Endothelial cell of umbilical vein (primary cell): Measurements from ENCODE around the gene NKD2. TPM values are rescaled to one million over a fixed set of nuclear protein-coding genes. Genes with fewer than 3 reads are reported as not detected.

Source experiments
- BruUV-seq: library from RNA; stranded (reverse); fragments of 400-500 nt; replicated peaks from 2 replicates; lab custom pipeline; 2021; lab: Mats Ljungman, UMichigan
- CTCF ChIA-PET: fragments of 300-600, 350-600 bp; sonication (Branson Sonifier 250); formaldehyde crosslinking; loops from one replicate; lab custom pipeline; 2021; ENCODE audit warnings: antibody characterized with exemption, inconsistent platforms; lab: Charles Lee
- POLR2A ChIA-PET: fragments of 300-600, 350-600 bp; sonication (Branson Sonifier 250); formaldehyde crosslinking; loops from one replicate; lab custom pipeline; 2021; ENCODE audit warnings: antibody characterized with exemption, inconsistent platforms; lab: Charles Lee
- DNase-seq: peaks from one replicate; pipeline ENCODE4 v3.0.0-alpha.2; 2011; ENCODE audit warnings: low read depth, low spot score
- FAIRE-seq: peaks from 2 replicates; lab custom pipeline; 2011; peaks lifted over from hg19 to GRCh38; lab: Jason Lieb, UNC
- H2AFZ ChIP-seq: 2 replicates; pipeline ENCODE4 v1.6.0; 2012; ENCODE audit warnings: low read depth, low read length, control low read depth, inconsistent platforms
- H3K27ac ChIP-seq: 2 replicates; pipeline ENCODE4 v1.5.1; 2011; ENCODE audit warnings: low read depth, mild to moderate bottlenecking, control low read depth, low read length, moderate library complexity; ENCODE audit not compliant: insufficient read depth
- H3K27me3 ChIP-seq, 2 experiments: 2 replicates each; pipeline versions ENCODE4 v1.6.0 to v1.6.1; 2011; ENCODE audit warnings: low read length in 2 of 2, mixed read lengths in 1 of 2; ENCODE audit not compliant: control insufficient read depth in 2 of 2, insufficient read depth in 2 of 2
- H3K36me3 ChIP-seq, 2 experiments: 2 replicates in 1 of 2; 3 replicates in 1 of 2; pipeline ENCODE4 v1.5.1; 2011; ENCODE audit warnings: low read length in 2 of 2, mild to moderate bottlenecking in 1 of 2, moderate library complexity in 1 of 2; ENCODE audit not compliant: control insufficient read depth in 2 of 2, insufficient read depth in 2 of 2; ENCODE audit errors: extremely low read depth in 1 of 2
- H3K4me1 ChIP-seq: 3 replicates; pipeline ENCODE4 v1.5.1; 2011; ENCODE audit warnings: mild to moderate bottlenecking, low read length; ENCODE audit not compliant: control insufficient read depth, insufficient read depth; ENCODE audit errors: extremely low read depth
- H3K4me2 ChIP-seq: 2 replicates; pipeline ENCODE4 v1.6.1; 2011; ENCODE audit warnings: low read length, control low read depth, mixed read lengths; ENCODE audit not compliant: insufficient read depth
- H3K4me3 ChIP-seq, 3 experiments: fragments of 200-600 bp in 1 of 3; sonication (generic), shearing (Covaris generic) in 1 of 3; replicated peaks in 1 of 3; 2 replicates each; pipeline ENCODE4 v1.5.1; 2011 to 2016; ENCODE audit warnings: control low read depth in 3 of 3, low read length in 3 of 3, mild to moderate bottlenecking in 2 of 3, inconsistent platforms in 1 of 3, low read depth in 1 of 3, moderate library complexity in 1 of 3; ENCODE audit not compliant: insufficient read depth in 1 of 3
- H3K79me2 ChIP-seq: 2 replicates; pipeline ENCODE4 v1.6.0; 2012; ENCODE audit warnings: low read length, inconsistent platforms; ENCODE audit not compliant: control insufficient read depth, insufficient read depth
- H3K9ac ChIP-seq: replicated peaks from 2 replicates; pipeline ENCODE3; 2011; ENCODE audit warnings: low read length, control low read depth; ENCODE audit not compliant: insufficient read depth; ENCODE audit errors: extremely low read depth
- H3K9me1 ChIP-seq: replicated peaks from 3 replicates; pipeline ENCODE4 v1.6.0; 2011; ENCODE audit warnings: mild to moderate bottlenecking, low read length; ENCODE audit not compliant: control insufficient read depth, insufficient read depth; ENCODE audit errors: extremely low read depth
- H3K9me3 ChIP-seq: replicated peaks from 2 replicates; pipeline ENCODE4 v1.5.1; 2012; ENCODE audit warnings: low read length, inconsistent platforms; ENCODE audit not compliant: control insufficient read depth, insufficient read depth
- H4K20me1 ChIP-seq: replicated peaks from 2 replicates; pipeline ENCODE3; 2011; ENCODE audit warnings: mild to moderate bottlenecking, low read length; ENCODE audit not compliant: control insufficient read depth, insufficient read depth; ENCODE audit errors: extremely low read depth
- EZH2 ChIP-seq: IDR thresholded peaks from 2 replicates; pipeline ENCODE4 v1.6.1; 2012; ENCODE audit warnings: borderline replicate concordance, low read depth, mild to moderate bottlenecking, moderate library complexity, low read length, inconsistent platforms; ENCODE audit not compliant: severe bottlenecking
- FOS ChIP-seq: IDR thresholded peaks from 2 replicates; pipeline ENCODE4 v1.6.1; 2011; ENCODE audit warnings: mild to moderate bottlenecking, low read length, moderate library complexity, borderline replicate concordance; ENCODE audit not compliant: insufficient read depth
- GATA2 ChIP-seq: IDR thresholded peaks from 2 replicates; pipeline ENCODE4 v1.7.0; 2011; ENCODE audit warnings: low read depth, mild to moderate bottlenecking, moderate library complexity, mixed read lengths, low read length; ENCODE audit not compliant: insufficient read length, insufficient read depth
- JUN ChIP-seq: IDR thresholded peaks from 2 replicates; pipeline ENCODE4 v1.6.1; 2011; ENCODE audit warnings: borderline replicate concordance, low read depth; ENCODE audit not compliant: insufficient read length, insufficient read depth
- MAX ChIP-seq: IDR thresholded peaks from 2 replicates; pipeline ENCODE4 v1.6.1; 2011; ENCODE audit not compliant: insufficient read depth, insufficient read length
- MYC ChIP-seq: IDR thresholded peaks from one replicate; pipeline ENCODE4 v1.6.1; 2011; ENCODE audit warnings: mild to moderate bottlenecking, low read depth, low read length
- POLR2A ChIP-seq: IDR thresholded peaks from 2 replicates; pipeline ENCODE4 v1.6.1; 2012; ENCODE audit warnings: low read depth, mild to moderate bottlenecking, control low read depth, low read length
- POLR2AphosphoS5 ChIP-seq: IDR thresholded peaks from 2 replicates; pipeline ENCODE4 v1.6.1; 2012; ENCODE audit warnings: low read depth, mild to moderate bottlenecking, control low read depth, low read length, moderate library complexity; ENCODE audit not compliant: insufficient read depth
- dilution Hi-C: fragments of 300-500 bp; cut with MboI; formaldehyde crosslinking; loops from one replicate; pipeline ENCODE4 v1.15.0; 2019; ENCODE audit warnings: low sequenced_read_pairs; ENCODE audit not compliant: extremely low pct_ligation_motif_present
- intact Hi-C: fragments of 100-400 bp; cut with micrococcal nuclease; formaldehyde crosslinking; loops from one replicate; pipeline ENCODE4 v1.10.0; 2022
- polyA plus RNA-seq, 4 experiments: library from polyadenylated mRNA; depleted of rRNA in 3 of 4; stranded (reverse) in 3 of 4; unstranded in 1 of 4; fragments of >200 nt; gene quantifications; 2 replicates each; pipeline versions ENCODE4 v1.2.1 to v1.2.3, GENCODE V29; 2011 to 2012; ENCODE audit warnings: missing spikeins in 1 of 4
- total RNA-seq: library from RNA; stranded (reverse); gene quantifications from 2 replicates; pipeline ENCODE4 v1.2.3, GENCODE V29; 2021
- TF ChIP-seq, protein P1 (sequence below), 2 donors: IDR thresholded peaks; 1 replicate in 1 of 2; 2 replicates in 1 of 2; pipeline ENCODE4 v1.5.1; 2011; ENCODE audit warnings: low read length in 2 of 2, mild to moderate bottlenecking in 2 of 2, moderate library complexity in 2 of 2, control low read depth in 1 of 2, inconsistent platforms in 1 of 2, low read depth in 1 of 2; ENCODE audit not compliant: insufficient read depth in 1 of 2; ENCODE audit errors: extremely low read depth in 1 of 2

NKD2 gene
- total and polyA plus RNA-seq, 2 donors (not counting 3 experiments of a cell fraction or from before 2014, with no cell fraction given): 0.08 TPM; not detected in 1

DNA sequence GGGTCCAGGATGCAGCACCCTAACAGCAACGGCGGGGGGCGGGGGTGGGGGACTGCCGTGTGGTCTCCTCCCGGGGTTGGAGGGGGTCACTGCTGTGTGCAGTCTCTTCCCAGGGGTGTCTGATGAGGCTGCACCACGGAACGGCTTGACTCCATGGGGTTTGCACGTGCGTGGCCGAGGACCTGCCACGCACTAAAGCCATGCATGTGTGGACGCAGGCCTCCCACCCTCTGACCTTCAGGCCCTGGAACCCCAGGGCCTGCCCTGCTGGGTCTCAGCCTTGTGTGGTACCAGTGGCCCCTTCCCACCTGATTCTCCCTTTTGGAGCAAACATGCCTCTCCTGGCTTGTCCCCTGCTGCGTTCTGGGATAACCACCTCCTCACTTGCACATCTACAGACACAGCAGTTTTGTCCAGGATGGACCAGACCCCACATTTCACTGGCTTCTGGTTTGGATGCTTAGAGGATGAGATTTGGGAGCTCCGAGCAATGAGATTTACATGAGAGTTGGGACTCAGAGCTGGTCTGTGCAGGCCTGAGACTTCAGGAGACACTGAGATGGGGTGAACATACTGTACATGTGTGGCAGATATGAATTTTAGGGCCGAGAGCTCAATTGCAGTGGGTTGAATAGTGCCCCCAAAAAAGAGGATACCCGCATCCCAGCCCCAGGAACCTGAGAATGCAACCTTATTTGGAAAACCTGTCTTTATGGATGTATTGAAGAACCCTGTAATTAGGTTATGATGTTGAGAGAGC is 57.5 kb downstream of the NKD2 start:
- no peak for DNase-seq
- no peaks in the 10 kb centered on the region for H3K79me2 ChIP-seq
- H3K9me1 ChIP-seq: no peaks in the 10 kb centered on the region
- no peak for TF ChIP-seq EZH2
- TF ChIP-seq FOS: no peak
- no peak for TF ChIP-seq JUN
- H3K27me3 ChIP-seq: no peaks in the 10 kb centered on the region
- H3K4me3 ChIP-seq: no peak overlapping the region
- ChIA-PET POLR2A (no interaction called here), CTCF (no interaction called here)
- dilution Hi-C loops: no loop called here
- no peak overlapping the region for H3K27ac ChIP-seq
- H3K9ac ChIP-seq: no peak overlapping the region
- H3K36me3 ChIP-seq: peaks cover 0 to 33% of the 10 kb centered on the region in 2 experiments
- H3K9me3 ChIP-seq: no peaks in the 10 kb centered on the region
- no peaks in the 10 kb centered on the region for H3K4me1 ChIP-seq
- H2AFZ ChIP-seq: no peak overlapping the region
- intact Hi-C loops: no loop called here
- no peaks in the 10 kb centered on the region for H4K20me1 ChIP-seq
- FAIRE-seq: no peak
- H3K4me2 ChIP-seq: no peak overlapping the region
- no TSS peak for BruUV-seq

GRCh38 chr5:1066676-1067075 is 58.1 kb downstream of the NKD2 start:
- no peak overlapping the region for H3K4me2 ChIP-seq
- no peaks in the 10 kb centered on the region for H3K27me3 ChIP-seq
- no peak overlapping the region for H3K4me3 ChIP-seq
- H3K9me1 ChIP-seq: no peaks in the 10 kb centered on the region
- FAIRE-seq (no peak), DNase-seq (no peak)
- no peak overlapping the region for H3K9ac ChIP-seq
- no peaks in the 10 kb centered on the region for H3K4me1 ChIP-seq
- no TSS peak for BruUV-seq
- POLR2A ChIA-PET: no interaction called here
- CTCF ChIA-PET: no interaction called here
- dilution Hi-C loops (no loop called here), intact Hi-C loops (no loop called here)
- H2AFZ ChIP-seq: no peak overlapping the region
- peaks cover 0 to 33% of the 10 kb centered on the region in 2 experiments for H3K36me3 ChIP-seq
- no peaks in the 10 kb centered on the region for H3K79me2 ChIP-seq
- H4K20me1 ChIP-seq: no peaks in the 10 kb centered on the region
- no peaks in the 10 kb centered on the region for H3K9me3 ChIP-seq
- TF ChIP-seq MAX: no peak
- TF ChIP-seq, protein P1, sequence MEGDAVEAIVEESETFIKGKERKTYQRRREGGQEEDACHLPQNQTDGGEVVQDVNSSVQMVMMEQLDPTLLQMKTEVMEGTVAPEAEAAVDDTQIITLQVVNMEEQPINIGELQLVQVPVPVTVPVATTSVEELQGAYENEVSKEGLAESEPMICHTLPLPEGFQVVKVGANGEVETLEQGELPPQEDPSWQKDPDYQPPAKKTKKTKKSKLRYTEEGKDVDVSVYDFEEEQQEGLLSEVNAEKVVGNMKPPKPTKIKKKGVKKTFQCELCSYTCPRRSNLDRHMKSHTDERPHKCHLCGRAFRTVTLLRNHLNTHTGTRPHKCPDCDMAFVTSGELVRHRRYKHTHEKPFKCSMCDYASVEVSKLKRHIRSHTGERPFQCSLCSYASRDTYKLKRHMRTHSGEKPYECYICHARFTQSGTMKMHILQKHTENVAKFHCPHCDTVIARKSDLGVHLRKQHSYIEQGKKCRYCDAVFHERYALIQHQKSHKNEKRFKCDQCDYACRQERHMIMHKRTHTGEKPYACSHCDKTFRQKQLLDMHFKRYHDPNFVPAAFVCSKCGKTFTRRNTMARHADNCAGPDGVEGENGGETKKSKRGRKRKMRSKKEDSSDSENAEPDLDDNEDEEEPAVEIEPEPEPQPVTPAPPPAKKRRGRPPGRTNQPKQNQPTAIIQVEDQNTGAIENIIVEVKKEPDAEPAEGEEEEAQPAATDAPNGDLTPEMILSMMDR (IDR thresholded peaks at IDR 0.05; ENCODE audit: extremely low read depth in 1 of 2, insufficient read depth in 1 of 2, low read depth in 1 of 2, low read length in 2 of 2): no peak
- TF ChIP-seq FOS: no peak
- no peak for TF ChIP-seq EZH2
- TF ChIP-seq MYC: no peak
- no peak for TF ChIP-seq POLR2AphosphoS5
- no peak for TF ChIP-seq GATA2
- no peak for TF ChIP-seq POLR2A
- TF ChIP-seq JUN: no peak
- H3K27ac ChIP-seq: no peak overlapping the region
